Ishikawa (cell line): ENCODE results near the gene KIAA1217.

Experiments
- CEBPB ChIP-seq: IDR thresholded peaks from 2 replicates; pipeline ENCODE4 v1.6.1; 2012
- CREB1 ChIP-seq: IDR thresholded peaks from 2 replicates; pipeline ENCODE4 v1.6.1; 2012; ENCODE audit warnings: low read depth
- EGR1 ChIP-seq: IDR thresholded peaks from 2 replicates; pipeline ENCODE4 v1.6.1; 2012
- EP300 ChIP-seq: IDR thresholded peaks from 2 replicates; pipeline ENCODE4 v1.6.1; 2012; ENCODE audit warnings: borderline replicate concordance
- FOXM1 ChIP-seq: IDR thresholded peaks from 2 replicates; pipeline ENCODE4 v1.6.1; 2012; ENCODE audit warnings: low read depth, borderline replicate concordance
- NFIC ChIP-seq: IDR thresholded peaks from 2 replicates; pipeline ENCODE4 v1.6.1; 2012
- RAD21 ChIP-seq: IDR thresholded peaks from 2 replicates; pipeline ENCODE4 v1.6.1; 2012; ENCODE audit warnings: low read depth
- TAF1 ChIP-seq: IDR thresholded peaks from 2 replicates; pipeline ENCODE4 v1.6.1; 2012; ENCODE audit warnings: low read depth, mild to moderate bottlenecking
- TCF12 ChIP-seq: IDR thresholded peaks from 2 replicates; pipeline ENCODE4 v1.6.1; 2012; ENCODE audit warnings: low read depth
- TEAD4 ChIP-seq: IDR thresholded peaks from 2 replicates; pipeline ENCODE4 v1.6.1; 2012
- USF1 ChIP-seq: IDR thresholded peaks from 2 replicates; pipeline ENCODE4 v1.6.1; 2012
- YY1 ChIP-seq: IDR thresholded peaks from 2 replicates; pipeline ENCODE4 v1.6.1; 2012; ENCODE audit warnings: low read depth
- ZBTB7A ChIP-seq: IDR thresholded peaks from 2 replicates; pipeline ENCODE4 v1.6.1; 2012; ENCODE audit warnings: low read depth
- TF ChIP-seq, protein P1 (sequence below): IDR thresholded peaks from 2 replicates; pipeline ENCODE4 v1.6.1; 2012
- TF ChIP-seq, protein P2 (sequence below): IDR thresholded peaks from 2 replicates; pipeline ENCODE4 v1.6.1; 2012; ENCODE audit warnings: low read depth, mild to moderate bottlenecking

The KIAA1217 gene

GRCh38 chr10:24513155-24513554 lies 304.2 kb downstream of the KIAA1217 start:
- TF ChIP-seq, protein P1, sequence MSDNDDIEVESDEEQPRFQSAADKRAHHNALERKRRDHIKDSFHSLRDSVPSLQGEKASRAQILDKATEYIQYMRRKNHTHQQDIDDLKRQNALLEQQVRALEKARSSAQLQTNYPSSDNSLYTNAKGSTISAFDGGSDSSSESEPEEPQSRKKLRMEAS = no peak
- peak; percentile 58 for TF ChIP-seq RAD21
- no peak for TF ChIP-seq FOXM1

DNA sequence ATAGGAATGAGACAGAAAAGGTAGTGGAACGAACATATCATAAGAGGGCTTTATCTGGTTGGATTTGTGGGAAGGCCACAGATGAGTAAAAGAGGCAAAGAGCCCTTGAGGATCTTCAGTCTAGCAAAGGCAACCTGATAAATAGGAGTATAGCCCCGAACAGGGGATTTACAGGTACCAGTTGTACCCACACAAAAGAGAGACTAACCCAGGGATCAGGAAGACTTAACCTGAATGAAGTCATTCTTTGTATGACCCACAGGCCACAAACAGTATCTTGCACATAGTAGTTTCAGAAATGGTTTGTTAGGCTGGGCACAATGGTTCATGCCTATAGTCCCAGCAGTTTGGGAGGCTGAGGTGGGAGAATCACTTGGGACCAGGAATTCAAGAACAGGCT lies 306.5 kb downstream of the KIAA1217 start:
- TF ChIP-seq FOXM1 (no peak), TEAD4 (no peak), CEBPB (no peak), EGR1 (no peak), RAD21 (no peak), YY1 (no peak), CREB1 (no peak)
- TF ChIP-seq, protein P1 = no peak

- TF ChIP-seq YY1 (no peak), NFIC (no peak), RAD21 (no peak), EGR1 (no peak), ZBTB7A (no peak), EP300 (no peak), FOXM1 (no peak)
- TF ChIP-seq, protein P1 = no peak
Measured at GRCh38 chr10:24518411-24518810, 309.5 kb downstream of the KIAA1217 start.

- TF ChIP-seq NFIC = no peak
- TF ChIP-seq RAD21 = peak; percentile 75
Measured at GRCh38 chr10:24518981-24519597, 310.2 kb downstream of the KIAA1217 start.

DNA sequence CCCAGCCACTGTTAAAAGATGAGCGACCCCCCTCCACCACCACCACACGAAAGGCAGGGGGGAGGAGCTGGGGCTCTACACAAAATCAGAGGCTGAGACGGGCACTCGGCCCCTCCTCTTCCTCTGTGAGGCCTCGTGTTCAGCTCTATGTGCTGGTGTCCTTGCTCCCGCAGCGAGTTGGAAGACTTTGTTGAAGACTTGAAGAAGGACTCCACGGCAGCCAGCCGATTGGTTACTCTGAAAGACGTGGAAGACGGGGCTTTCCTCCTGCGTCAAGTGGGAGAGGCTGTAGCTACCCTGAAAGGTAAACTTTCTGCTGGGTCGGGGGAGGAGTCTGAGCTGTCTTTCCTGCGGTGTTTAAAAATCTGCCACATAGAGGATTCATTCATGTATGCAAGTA lies 311.0 kb downstream of the KIAA1217 start:
- TF ChIP-seq RAD21 = no peak

DNA sequence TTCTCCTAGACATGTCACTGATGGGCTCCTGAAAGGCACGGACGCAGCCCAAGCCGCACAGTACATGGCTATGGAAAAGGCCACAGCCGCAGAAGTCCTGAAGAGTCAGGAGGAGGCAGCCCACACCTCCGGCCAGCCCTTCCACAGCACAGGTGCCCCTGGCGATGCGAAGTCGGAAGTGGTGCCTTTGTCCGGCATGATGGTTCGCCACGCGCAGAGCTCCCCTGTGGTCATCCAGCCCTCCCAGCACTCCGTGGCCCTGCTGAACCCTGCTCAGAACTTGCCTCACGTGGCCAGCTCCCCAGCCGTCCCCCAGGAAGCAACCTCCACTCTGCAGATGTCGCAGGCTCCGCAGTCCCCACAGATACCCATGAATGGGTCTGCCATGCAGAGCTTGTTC lies 315.4 kb downstream of the KIAA1217 start:
- TF ChIP-seq TAF1 (no peak), ZBTB7A (no peak), NFIC (no peak), TCF12 (no peak), FOXM1 (no peak), CEBPB (no peak), EGR1 (no peak), USF1 (no peak), EP300 (no peak), RAD21 (no peak), YY1 (no peak), TEAD4 (no peak), CREB1 (no peak)
- TF ChIP-seq, protein P1 = no peak
- TF ChIP-seq, protein P2, sequence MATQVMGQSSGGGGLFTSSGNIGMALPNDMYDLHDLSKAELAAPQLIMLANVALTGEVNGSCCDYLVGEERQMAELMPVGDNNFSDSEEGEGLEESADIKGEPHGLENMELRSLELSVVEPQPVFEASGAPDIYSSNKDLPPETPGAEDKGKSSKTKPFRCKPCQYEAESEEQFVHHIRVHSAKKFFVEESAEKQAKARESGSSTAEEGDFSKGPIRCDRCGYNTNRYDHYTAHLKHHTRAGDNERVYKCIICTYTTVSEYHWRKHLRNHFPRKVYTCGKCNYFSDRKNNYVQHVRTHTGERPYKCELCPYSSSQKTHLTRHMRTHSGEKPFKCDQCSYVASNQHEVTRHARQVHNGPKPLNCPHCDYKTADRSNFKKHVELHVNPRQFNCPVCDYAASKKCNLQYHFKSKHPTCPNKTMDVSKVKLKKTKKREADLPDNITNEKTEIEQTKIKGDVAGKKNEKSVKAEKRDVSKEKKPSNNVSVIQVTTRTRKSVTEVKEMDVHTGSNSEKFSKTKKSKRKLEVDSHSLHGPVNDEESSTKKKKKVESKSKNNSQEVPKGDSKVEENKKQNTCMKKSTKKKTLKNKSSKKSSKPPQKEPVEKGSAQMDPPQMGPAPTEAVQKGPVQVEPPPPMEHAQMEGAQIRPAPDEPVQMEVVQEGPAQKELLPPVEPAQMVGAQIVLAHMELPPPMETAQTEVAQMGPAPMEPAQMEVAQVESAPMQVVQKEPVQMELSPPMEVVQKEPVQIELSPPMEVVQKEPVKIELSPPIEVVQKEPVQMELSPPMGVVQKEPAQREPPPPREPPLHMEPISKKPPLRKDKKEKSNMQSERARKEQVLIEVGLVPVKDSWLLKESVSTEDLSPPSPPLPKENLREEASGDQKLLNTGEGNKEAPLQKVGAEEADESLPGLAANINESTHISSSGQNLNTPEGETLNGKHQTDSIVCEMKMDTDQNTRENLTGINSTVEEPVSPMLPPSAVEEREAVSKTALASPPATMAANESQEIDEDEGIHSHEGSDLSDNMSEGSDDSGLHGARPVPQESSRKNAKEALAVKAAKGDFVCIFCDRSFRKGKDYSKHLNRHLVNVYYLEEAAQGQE = no peak

DNA sequence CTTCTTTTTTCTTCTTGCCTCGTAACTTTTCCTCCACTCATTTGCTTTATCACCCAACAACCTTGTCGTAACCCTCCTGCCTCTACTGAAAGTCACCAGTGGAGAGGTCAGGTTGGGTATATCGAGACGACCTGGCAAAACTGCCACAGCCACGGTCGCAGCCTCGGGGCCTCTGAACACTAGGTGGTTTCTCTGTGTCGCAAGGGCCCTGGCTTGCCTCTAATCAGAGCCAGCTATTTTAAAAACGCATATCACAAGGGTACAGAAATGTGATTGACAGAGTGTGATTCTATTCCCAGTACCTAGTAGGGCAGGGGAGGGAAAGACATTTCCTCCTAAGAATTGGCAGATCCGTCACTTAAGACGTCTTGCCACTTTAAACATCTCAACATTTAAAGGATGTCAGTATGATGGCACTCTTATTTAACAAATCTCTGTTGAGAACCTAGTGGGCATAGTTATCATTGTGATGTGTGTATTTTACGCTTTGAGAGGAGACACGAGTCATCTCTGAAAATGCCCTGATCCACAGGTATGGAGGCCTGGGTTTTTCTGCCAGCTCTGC lies 317.2 kb downstream of the KIAA1217 start:
- TF ChIP-seq TEAD4 = no peak
- no peak for TF ChIP-seq CEBPB

DNA sequence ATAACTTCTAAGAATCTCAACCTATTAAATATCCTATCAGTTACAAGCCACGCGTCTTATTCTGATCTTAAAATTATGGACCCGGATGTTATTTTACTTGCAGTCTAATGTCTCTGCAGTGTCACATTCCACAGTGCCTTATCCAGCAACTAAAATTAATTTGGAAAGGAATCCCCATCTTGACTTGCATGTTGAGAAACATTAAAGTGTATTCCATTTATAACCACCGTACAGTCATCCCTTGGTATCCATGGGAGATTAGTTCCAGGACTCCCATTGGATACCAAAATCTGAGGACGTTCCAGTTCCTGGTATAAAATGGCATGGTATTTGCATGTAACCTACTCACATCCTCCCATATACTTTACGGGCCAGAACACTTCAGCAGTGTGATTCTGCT lies 320.0 kb downstream of the KIAA1217 start:
- TF ChIP-seq CEBPB = no peak
- TF ChIP-seq, protein P2 = no peak
- TF ChIP-seq RAD21 = no peak
- TF ChIP-seq TCF12 = no peak
- TF ChIP-seq NFIC = no peak
